ENCODE results near the gene CFH.
"Not testable (repeated sequence)": the region's sequence is repeated elsewhere in the genome, so short reads cannot be mapped to it uniquely, and the experiment has no call there.

DNA sequence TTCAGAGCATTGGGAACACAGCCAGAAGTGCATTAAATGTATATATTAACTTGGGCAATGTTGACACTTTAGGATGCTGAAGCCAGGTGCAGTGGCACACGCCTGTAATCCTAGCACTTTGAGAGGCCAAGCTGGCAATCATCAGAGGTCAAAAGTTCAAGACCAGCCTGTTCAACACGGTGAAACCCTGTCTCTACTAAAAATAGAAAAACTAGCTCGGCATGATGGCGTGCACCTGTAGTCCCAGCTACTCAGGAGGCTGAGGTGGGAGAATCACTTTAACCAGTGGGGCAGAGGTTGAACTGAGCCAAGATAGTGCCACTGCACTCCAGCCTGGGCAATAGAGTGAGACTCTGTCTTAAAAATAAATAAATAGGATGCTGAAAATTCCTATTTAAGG lies 142.3 kb downstream of the CFH start:
- not testable (repeated sequence) for TF ChIP-seq POLR2A (IDR thresholded peaks at IDR 0.05)
- TF ChIP-seq, protein P1, sequence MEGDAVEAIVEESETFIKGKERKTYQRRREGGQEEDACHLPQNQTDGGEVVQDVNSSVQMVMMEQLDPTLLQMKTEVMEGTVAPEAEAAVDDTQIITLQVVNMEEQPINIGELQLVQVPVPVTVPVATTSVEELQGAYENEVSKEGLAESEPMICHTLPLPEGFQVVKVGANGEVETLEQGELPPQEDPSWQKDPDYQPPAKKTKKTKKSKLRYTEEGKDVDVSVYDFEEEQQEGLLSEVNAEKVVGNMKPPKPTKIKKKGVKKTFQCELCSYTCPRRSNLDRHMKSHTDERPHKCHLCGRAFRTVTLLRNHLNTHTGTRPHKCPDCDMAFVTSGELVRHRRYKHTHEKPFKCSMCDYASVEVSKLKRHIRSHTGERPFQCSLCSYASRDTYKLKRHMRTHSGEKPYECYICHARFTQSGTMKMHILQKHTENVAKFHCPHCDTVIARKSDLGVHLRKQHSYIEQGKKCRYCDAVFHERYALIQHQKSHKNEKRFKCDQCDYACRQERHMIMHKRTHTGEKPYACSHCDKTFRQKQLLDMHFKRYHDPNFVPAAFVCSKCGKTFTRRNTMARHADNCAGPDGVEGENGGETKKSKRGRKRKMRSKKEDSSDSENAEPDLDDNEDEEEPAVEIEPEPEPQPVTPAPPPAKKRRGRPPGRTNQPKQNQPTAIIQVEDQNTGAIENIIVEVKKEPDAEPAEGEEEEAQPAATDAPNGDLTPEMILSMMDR (IDR thresholded peaks at IDR 0.05) = not testable (repeated sequence)

Data from uterus (tissue), 2 donors.